Right renal cortex interstitium (tissue), 3 donors: Measurements from ENCODE around the gene SKA2. TPM values are rescaled to one million over a fixed set of nuclear protein-coding genes. Genes with fewer than 3 reads are reported as not detected.
"Not testable (repeated sequence)": the region's sequence is repeated elsewhere in the genome, so short reads cannot be mapped to it uniquely, and the experiment has no call there.

Source experiments
- DNase-seq, 3 donors: peaks; one replicate each; pipeline ENCODE4 v3.0.0-alpha.2; 2013; ENCODE audit warnings: low read depth in 3 of 3, low spot score in 2 of 3
- polyA plus RNA-seq, 3 donors: library from polyadenylated mRNA; unstranded; fragments of 120-200 nt; gene quantifications; one replicate each; pipeline ENCODE4 v1.2.1, GENCODE V29; 2013; ENCODE audit not compliant: insufficient read length in 3 of 3

SKA2 gene, protein sequence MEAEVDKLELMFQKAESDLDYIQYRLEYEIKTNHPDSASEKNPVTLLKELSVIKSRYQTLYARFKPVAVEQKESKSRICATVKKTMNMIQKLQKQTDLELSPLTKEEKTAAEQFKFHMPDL
- polyA plus RNA-seq = 10 to 100 TPM; 85.2 to 94.8 (median 91.9) TPM

DNA sequence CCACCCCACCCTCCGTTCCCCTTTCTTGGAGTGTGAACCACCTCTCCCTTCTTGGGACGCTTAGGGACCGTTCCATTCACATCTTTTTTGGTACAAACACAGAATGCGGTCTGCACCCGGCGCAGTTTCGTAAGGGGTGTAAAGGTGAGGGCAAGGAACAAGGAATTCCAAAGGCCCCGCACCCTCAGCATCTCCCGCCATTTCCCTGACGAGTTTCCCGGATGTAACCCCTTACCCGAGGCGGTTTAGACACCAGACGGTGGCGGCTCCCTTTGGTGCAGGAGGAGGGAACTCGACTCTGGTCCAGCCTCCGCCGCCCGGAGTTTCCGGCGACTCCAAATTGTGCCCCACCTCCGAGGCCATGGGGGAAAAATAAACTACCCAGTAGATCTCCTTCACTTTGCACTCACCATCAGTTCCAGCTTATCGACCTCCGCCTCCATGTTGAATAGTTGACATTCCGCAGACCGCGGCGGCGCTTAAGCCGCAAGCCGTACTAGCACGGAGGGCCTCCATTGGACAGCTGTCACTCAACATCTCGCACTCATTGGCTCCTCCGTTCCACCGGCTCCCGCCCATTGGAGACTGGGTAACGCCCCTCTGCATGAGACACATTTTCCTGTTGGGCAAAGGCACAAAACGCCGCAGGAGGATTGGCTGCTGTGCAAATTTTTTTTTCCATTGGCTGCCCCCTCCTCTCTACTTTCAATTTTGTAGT is at the start of gene SKA2:
Gene SKA2, minus strand, starts transcription at position 466 of the 718 bp plus-strand sequence. Its CDS starts 23 bp downstream, at position 443.
- peak; percentile 98 to 99 (median 99) for DNase-seq

GRCh38 chr17:59202320-59202719 is 47.3 kb upstream of the SKA2 start:
- no peak for DNase-seq

- DNase-seq = no peak
Measured at GRCh38 chr17:59199398-59199797, 44.4 kb upstream of the SKA2 start.

- no peak for DNase-seq
Measured at GRCh38 chr17:59193336-59193862, 38.4 kb upstream of the SKA2 start.

DNA sequence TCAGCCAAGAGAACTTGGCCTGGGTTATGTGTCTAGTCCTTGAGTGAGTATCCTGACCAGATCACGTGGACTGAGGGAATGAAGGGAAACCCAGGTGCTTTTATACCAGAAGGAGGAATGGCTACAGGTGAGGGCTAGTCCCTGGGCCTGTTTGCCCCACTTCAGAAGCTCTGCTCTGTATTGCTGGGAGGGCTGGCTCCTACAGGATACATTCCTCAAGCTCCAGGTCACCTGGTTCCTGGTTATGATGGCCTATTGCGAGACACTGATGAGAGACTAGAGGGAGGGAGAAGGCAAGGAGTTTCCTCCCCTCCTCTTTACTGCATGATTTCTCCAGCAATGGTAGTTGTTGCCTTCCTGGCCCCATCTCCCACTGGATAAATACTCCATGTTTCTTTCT is 35.8 kb upstream of the SKA2 start:
- DNase-seq = no peak

GRCh38 chr17:59186850-59187249 is 31.9 kb upstream of the SKA2 start:
- no peak for DNase-seq

DNA sequence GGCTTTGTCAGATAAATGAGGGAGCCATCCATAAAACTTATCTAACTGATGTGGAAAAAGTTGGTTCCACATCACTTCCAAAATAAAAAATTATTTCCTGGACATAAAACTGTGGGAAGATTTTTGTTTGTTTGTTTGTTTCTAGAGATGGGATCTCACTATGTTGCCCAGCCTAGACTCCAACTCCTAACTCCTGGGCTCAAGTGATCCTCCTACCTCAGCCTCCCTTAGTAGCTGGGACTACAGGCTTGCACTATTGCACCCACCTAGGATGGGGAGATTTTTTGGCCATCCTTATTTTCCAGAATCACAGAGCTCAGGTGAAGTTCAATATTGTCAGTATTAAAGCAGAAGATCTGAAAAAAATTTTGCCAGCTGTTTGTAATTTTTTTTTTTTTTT is 31.0 kb upstream of the SKA2 start:
- DNase-seq = no peak

DNA sequence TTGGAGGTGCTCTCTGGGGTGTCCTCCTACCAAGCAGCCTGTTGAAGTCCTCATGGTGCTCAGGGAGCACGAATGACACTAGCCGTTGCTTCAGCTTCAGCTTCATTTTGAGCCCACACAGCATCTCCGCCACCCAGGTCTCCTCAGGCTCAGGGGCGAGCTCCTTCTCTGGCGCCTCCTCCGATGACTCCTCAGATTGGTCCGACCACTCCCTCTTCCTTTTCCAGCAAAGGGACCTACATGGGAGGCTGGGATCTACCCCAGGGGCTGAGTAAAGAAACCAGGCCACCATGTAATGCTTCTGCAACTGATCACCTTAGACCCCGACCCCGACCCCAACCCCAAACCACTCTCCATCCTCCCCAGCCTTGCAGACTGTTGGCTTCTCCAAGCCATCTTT is 26.5 kb upstream of the SKA2 start:
- no peak for DNase-seq

DNA sequence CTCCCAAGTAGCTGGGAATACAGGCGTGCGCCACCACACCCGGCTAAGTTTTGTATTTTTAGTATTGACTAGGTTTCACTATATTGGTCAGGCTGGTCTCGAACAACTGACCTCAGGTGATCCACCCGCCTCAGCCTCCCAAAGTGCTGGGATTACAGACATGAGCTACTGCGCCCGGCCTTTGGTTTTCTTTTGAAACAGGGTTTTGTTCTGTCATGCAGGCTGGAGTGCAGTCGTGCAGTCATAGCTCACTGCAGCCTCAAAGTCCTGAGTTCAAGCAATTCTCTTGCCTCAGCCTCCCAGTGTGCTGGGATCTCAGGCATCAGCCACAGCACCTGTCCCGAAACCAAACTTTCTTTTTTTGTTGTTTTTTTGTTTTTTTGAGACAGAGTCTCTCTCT is 25.6 kb upstream of the SKA2 start:
- DNase-seq = no peak

- DNase-seq = not testable (repeated sequence)
Measured at GRCh38 chr17:59179601-59180000, 24.6 kb upstream of the SKA2 start.

GRCh38 chr17:59178266-59178985 is 23.4 kb upstream of the SKA2 start:
- no peak for DNase-seq

GRCh38 chr17:59175076-59175475 is 20.1 kb upstream of the SKA2 start:
- no peak for DNase-seq

DNA sequence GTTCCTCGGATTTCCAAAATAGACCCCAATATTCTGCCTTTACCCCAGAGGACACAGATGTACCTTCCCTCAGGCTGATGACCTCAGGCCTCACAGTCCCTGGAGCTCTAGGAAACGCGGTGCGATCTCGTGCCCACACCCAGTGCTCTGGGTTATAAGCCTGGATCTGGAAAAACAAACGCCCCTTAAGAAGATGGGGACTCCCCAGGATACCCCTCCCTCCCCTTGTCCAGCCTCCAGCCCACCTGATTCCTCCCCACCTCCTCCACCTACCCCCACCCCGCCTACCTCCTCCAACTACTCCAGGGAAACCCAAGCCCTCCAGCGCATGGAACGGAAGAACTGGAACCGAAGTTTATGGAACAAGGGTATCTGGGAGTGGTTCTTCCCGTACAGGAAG is 19.7 kb upstream of the SKA2 start:
- DNase-seq = no peak

GRCh38 chr17:59172436-59173004 is 17.5 kb upstream of the SKA2 start:
- no peak for DNase-seq

DNA sequence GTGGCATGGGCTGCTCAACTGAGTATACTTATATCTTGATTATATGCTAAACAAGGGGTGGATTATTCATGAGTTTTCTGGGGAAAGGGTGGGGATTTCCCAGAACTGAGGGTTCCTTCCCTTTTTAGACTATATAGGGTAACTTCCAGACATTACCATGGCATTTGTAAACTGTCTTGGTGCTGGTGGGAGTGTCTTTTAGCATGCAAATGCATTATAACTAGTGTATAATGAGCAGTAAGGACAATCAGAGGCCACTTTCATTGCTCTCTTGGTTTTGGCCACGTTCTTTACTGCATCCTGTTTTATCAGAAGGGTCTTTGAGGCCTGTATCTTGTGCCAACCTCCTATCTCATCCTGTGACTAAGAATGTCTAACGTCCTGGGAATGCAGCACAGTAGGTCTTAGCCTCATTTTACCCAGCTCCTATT is 12.6 kb upstream of the SKA2 start:
- no peak for DNase-seq

- DNase-seq = no peak
Measured at GRCh38 chr17:59165933-59166342, 11.0 kb upstream of the SKA2 start.

- DNase-seq = no peak
Measured at GRCh38 chr17:59161477-59161876, 6.5 kb upstream of the SKA2 start.

- no peak for DNase-seq
Measured at GRCh38 chr17:59160157-59161025, 5.4 kb upstream of the SKA2 start.

DNA sequence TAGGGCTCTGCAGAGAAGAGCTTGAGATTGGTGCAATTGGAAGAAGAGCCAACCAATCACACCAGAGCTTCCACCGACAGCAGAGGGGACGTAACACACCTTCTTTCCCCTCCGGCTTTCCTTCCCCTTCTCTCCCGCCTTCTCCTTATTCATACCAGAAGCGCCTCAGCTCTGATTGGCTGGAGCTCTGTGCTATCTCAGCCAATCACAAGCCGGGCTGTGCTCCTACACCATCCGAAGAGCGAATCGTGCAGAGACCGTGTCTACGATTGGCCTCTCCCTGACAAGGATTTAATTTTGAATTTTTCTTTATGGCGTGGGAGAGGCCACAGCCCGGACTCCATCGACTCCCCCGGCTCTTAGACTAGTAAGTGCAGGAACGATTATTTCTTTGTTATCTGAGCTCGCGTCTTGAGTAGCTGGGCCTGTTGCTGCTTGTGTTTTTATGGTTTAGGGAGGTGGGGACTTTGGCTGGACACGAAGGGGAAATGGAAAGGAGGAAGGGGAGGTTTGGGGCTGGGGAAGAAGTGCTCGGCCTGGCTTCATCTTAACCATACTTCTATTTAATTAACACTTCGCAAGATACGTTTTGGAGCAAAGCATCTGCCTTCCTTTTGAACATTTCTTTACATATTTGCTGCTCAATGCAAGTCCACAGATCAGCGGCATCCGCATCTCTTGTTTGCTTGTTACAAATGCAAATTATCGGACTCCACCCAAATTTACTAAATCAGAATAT is 622 bp upstream of the SKA2 start, which contains the start of gene PRR11:
Gene PRR11, plus strand, starts transcription at position 308 of the 739 bp plus-strand sequence. CDS start 14,007 bp downstream, outside the sequence.
- DNase-seq = no peak
